Fibroblast of lung (primary cell): ENCODE measurements around the gene ATG12.

ENCODE experiments used
- CTCF ChIP-seq, 2 donors: IDR thresholded peaks in 1 of 2; conservative IDR thresholded peaks in 1 of 2; 1 replicate in 1 of 2; 2 replicates in 1 of 2; pipeline ENCODE4 v1.5.1; 2011 to 2012; ENCODE audit warnings: low read length in 2 of 2, control low read depth in 1 of 2, inconsistent platforms in 1 of 2, low read depth in 1 of 2, mild to moderate bottlenecking in 1 of 2
- EZH2 ChIP-seq: IDR thresholded peaks from 2 replicates; pipeline ENCODE4 v1.5.1; 2012; ENCODE audit warnings: low read length, control low read depth, mild to moderate bottlenecking; ENCODE audit errors: missing control alignments

GRCh38 chr5:115854139-115854538 lies 12.8 kb upstream of the ATG12 start:
- TF ChIP-seq CTCF (conservative IDR thresholded peaks at IDR 0.05 in 1 of 2, IDR thresholded peaks at IDR 0.05 in 1 of 2; ENCODE audit: low read depth in 1 of 2, low read length in 2 of 2) = no peak
- TF ChIP-seq EZH2 = no peak
